Endothelial cell of umbilical vein (primary cell): ENCODE data around the gene CDC25A.

ENCODE experiments used
- CTCF ChIP-seq, 2 donors: IDR thresholded peaks; 1 replicate in 1 of 2; 2 replicates in 1 of 2; pipeline ENCODE4 v1.5.1; 2011; ENCODE audit warnings: low read length in 2 of 2, mild to moderate bottlenecking in 2 of 2, moderate library complexity in 2 of 2, control low read depth in 1 of 2, inconsistent platforms in 1 of 2, low read depth in 1 of 2; ENCODE audit not compliant: insufficient read depth in 1 of 2; ENCODE audit errors: extremely low read depth in 1 of 2
- EZH2 ChIP-seq: IDR thresholded peaks from 2 replicates; pipeline ENCODE4 v1.6.1; 2012; ENCODE audit warnings: borderline replicate concordance, low read depth, mild to moderate bottlenecking, moderate library complexity, low read length, inconsistent platforms; ENCODE audit not compliant: severe bottlenecking
- FOS ChIP-seq: IDR thresholded peaks from 2 replicates; pipeline ENCODE4 v1.6.1; 2011; ENCODE audit warnings: mild to moderate bottlenecking, low read length, moderate library complexity, borderline replicate concordance; ENCODE audit not compliant: insufficient read depth
- GATA2 ChIP-seq: IDR thresholded peaks from 2 replicates; pipeline ENCODE4 v1.7.0; 2011; ENCODE audit warnings: low read depth, mild to moderate bottlenecking, moderate library complexity, mixed read lengths, low read length; ENCODE audit not compliant: insufficient read length, insufficient read depth
- JUN ChIP-seq: IDR thresholded peaks from 2 replicates; pipeline ENCODE4 v1.6.1; 2011; ENCODE audit warnings: borderline replicate concordance, low read depth; ENCODE audit not compliant: insufficient read length, insufficient read depth
- MYC ChIP-seq: IDR thresholded peaks from one replicate; pipeline ENCODE4 v1.6.1; 2011; ENCODE audit warnings: mild to moderate bottlenecking, low read depth, low read length
- POLR2A ChIP-seq: IDR thresholded peaks from 2 replicates; pipeline ENCODE4 v1.6.1; 2012; ENCODE audit warnings: low read depth, mild to moderate bottlenecking, control low read depth, low read length
- POLR2AphosphoS5 ChIP-seq: IDR thresholded peaks from 2 replicates; pipeline ENCODE4 v1.6.1; 2012; ENCODE audit warnings: low read depth, mild to moderate bottlenecking, control low read depth, low read length, moderate library complexity; ENCODE audit not compliant: insufficient read depth
- TF ChIP-seq, protein P1 (sequence below): IDR thresholded peaks from 2 replicates; pipeline ENCODE4 v1.6.1; 2011; ENCODE audit not compliant: insufficient read depth, insufficient read length

- TF ChIP-seq POLR2A (no peak), CTCF (IDR thresholded peaks at IDR 0.05; ENCODE audit: extremely low read depth in 1 of 2, insufficient read depth in 1 of 2, low read depth in 1 of 2, low read length in 2 of 2) (no peak), POLR2AphosphoS5 (no peak), GATA2 (no peak), EZH2 (no peak), FOS (peak; percentile 43), JUN (no peak), MYC (no peak)
- TF ChIP-seq, protein P1, sequence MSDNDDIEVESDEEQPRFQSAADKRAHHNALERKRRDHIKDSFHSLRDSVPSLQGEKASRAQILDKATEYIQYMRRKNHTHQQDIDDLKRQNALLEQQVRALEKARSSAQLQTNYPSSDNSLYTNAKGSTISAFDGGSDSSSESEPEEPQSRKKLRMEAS, result no peak
Observed at GRCh38 chr3:48157202-48157840, 30.9 kb downstream of the CDC25A start.
